ES-I3 (cell line): ENCODE data around the gene NOS1AP.

Experiments
- H3K36me3 ChIP-seq: 2 replicates; pipeline ENCODE4 v1.6.1; 2013; ENCODE audit warnings: mild to moderate bottlenecking, low read length, control low read depth, moderate library complexity; ENCODE audit not compliant: insufficient read depth
- H3K4me1 ChIP-seq: 2 replicates; pipeline ENCODE4 v1.6.1; 2013; ENCODE audit warnings: mild to moderate bottlenecking, control low read depth, low read length; ENCODE audit not compliant: insufficient read depth
- H3K9ac ChIP-seq: 2 replicates; pipeline ENCODE4 v1.6.1; 2013; ENCODE audit warnings: low read depth, mild to moderate bottlenecking, low read length, moderate library complexity
- H3K9me3 ChIP-seq: 2 replicates; pipeline ENCODE4 v1.6.1; 2013; ENCODE audit warnings: mild to moderate bottlenecking, low read length, moderate library complexity; ENCODE audit not compliant: control insufficient read depth, insufficient read depth

NOS1AP gene

GRCh38 chr1:162380061-162380846 lies 310.8 kb downstream of the NOS1AP start:
- peaks cover 6% of the 10 kb centered on the region; the same call in 1 of the 2 replicates for H3K4me1 ChIP-seq

DNA sequence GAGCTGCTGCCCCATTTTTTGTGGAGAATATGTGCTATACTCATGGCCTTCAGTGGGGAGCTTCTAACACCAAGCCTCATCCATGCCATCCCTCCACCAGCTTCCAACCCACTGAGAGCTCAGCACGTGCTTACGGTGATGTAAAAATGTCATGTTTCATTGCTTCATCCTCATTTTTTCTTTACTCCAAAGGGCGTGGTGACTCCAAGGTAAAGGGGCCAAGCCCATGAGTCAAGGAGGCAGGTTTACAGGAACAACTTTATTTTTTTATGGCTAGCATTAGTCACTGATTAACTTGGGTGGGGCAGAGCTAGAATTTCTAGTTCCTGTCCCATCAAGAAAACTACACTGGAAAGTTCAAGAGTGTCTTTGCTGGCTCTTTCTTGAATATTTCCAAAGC lies 311.9 kb downstream of the NOS1AP start, which contains the start of gene C1orf226:
Gene C1orf226, plus strand, starts transcription at position 346 of the 400 bp plus-strand sequence. CDS start 174 bp downstream, outside the sequence.
- Histone ChIP-seq H3K9me3 (no peaks in the 10 kb centered on the region), H3K4me1 (peaks cover 6% of the 10 kb centered on the region; the same call in 1 of the 2 replicates), H3K36me3 (no peaks in the 10 kb centered on the region), H3K9ac (no peak within 1 kb of the TSS)

More at GRCh38 chr1:162380061-162380846, 310.8 kb downstream of the NOS1AP start:
- Histone ChIP-seq H3K9ac (no peak overlapping the region), H3K9me3 (no peaks in the 10 kb centered on the region), H3K36me3 (no peaks in the 10 kb centered on the region)

DNA sequence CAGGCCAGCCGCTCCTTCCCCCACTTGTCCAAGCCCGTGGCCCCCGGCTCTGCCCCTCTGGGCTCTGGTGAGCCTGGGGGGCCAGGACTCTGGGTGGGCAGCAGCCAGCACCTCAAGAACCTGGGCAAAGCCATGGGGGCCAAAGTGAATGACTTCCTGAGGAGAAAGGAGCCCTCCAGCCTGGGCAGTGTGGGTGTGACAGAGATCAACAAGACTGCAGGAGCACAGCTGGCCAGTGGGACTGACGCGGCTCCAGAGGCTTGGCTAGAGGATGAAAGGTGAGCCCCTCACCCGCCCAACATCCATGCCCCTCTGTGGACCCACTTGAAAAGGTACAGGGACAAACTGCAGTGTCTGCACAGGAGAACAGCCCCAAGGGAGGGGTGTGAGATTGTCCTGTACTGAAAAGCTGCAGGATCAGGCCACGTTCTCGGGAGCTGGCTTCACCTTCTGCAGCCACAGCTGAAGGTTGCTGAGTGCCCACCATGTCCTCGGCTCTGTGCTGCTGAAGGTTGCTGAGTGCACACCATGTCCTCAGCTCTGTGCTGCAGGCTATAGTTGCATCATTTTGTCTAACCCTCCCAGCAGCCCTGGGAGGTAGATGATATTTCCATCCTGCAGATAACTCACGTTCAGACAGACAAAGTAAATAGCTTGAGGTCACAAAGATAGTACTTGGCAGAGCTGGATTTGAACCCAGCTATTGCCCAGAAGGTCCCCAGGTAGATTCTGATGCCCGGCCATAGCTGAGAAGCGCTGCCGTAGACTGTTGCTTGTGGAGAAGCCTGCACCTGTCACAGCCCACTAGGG lies 312.7 kb downstream of the NOS1AP start:
- H3K9ac ChIP-seq, result no peak overlapping the region
- no peaks in the 10 kb centered on the region for H3K9me3 ChIP-seq
- no peaks in the 10 kb centered on the region for H3K36me3 ChIP-seq
- H3K4me1 ChIP-seq, result peaks cover 6% of the 10 kb centered on the region; the same call in 1 of the 2 replicates

- no peaks in the 10 kb centered on the region for H3K36me3 ChIP-seq
- no peak overlapping the region for H3K9ac ChIP-seq
- no peaks in the 10 kb centered on the region for H3K9me3 ChIP-seq
- H3K4me1 ChIP-seq, result peaks cover 6% of the 10 kb centered on the region; the same call in 1 of the 2 replicates
Measured at GRCh38 chr1:162383091-162383490, 313.6 kb downstream of the NOS1AP start.

DNA sequence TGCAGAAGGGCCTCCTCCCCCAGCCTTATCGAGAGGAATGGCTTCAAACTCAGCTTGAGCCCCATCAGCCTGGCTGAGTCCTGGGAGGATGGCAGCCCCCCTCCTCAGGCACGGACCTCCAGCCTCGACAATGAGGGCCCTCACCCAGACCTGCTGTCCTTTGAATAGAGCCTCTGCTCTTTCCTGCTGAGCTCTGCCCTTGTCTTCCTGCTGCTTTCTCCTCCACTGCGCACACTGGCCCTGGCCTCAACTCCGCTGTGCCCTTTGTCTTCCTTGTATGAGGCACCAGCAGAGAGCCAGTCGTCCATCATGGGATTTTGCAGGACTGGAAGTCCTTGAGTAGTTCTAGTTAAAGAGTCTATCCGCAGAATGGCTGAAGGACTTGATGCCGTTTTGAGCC lies 314.0 kb downstream of the NOS1AP start:
- H3K36me3 ChIP-seq, result no peaks in the 10 kb centered on the region
- no peak overlapping the region for H3K9ac ChIP-seq
- H3K9me3 ChIP-seq, result no peaks in the 10 kb centered on the region
- H3K4me1 ChIP-seq, result peaks cover 6% of the 10 kb centered on the region; the same call in 1 of the 2 replicates

GRCh38 chr1:162384116-162384515 lies 314.6 kb downstream of the NOS1AP start:
- Histone ChIP-seq H3K36me3 (no peaks in the 10 kb centered on the region), H3K4me1 (peaks cover 6% of the 10 kb centered on the region; the same call in 1 of the 2 replicates), H3K9ac (no peak overlapping the region), H3K9me3 (no peaks in the 10 kb centered on the region)

DNA sequence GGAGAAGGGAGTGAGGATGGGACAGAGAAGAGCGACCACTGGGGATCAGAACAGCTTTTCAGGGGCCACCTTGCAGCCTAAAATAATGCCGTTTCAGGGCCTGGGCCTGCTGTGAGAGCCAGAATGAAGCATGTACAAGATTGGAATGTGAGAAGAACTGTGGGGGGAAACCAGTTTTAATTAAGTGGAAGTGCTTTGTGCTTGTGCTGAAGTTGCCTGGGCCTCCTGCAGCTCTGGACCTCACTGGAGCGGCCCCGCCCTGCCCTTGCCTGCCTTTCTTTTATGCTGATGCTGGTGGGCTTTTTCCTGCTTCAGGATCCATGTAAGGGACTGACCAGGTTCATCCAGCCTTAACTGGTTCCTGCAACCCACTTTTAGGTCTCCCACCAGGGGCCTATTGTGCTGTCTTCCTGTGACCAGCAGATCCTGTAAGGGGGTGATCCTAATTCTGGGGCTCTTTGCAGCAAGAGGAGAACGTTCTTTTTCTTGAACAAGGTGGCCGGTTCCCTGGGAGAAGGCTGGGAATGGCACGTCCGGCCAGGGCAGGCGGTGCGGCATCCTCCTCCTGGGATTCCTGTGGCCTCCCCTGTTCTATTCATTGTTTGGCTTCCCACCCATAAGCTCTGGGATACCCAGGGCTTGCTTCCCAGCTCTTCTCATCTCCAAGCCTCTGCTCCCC lies 315.2 kb downstream of the NOS1AP start:
- Histone ChIP-seq H3K36me3 (no peaks in the 10 kb centered on the region), H3K9me3 (no peaks in the 10 kb centered on the region), H3K4me1 (peaks cover 6% of the 10 kb centered on the region; the same call in 1 of the 2 replicates), H3K9ac (no peak overlapping the region)

- peaks cover 6% of the 10 kb centered on the region; the same call in 1 of the 2 replicates for H3K4me1 ChIP-seq
- H3K9me3 ChIP-seq, result no peaks in the 10 kb centered on the region
- H3K36me3 ChIP-seq, result no peaks in the 10 kb centered on the region
- no peak overlapping the region for H3K9ac ChIP-seq
Measured at GRCh38 chr1:162385280-162385623, 315.8 kb downstream of the NOS1AP start.

DNA sequence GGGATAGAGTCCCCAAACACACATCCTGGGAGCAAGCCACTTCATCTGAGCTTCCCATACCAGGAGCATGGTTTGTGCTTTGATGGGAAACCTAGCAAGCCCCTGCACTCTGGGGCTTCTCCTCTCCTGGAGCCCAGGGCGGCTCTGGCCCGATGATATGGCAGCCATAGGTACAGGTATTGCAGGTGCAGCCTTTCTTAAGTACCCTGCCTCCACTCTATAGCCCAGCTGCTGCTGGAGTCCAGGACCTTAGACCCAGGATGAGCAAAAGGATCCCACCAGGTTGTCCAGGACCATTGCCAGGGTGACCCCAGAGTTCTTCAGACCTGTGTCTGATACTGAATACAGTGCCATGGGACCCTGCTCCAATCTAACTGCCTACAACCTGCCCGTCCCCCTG lies 316.2 kb downstream of the NOS1AP start:
- Histone ChIP-seq H3K4me1 (peaks cover 6% of the 10 kb centered on the region; the same call in 1 of the 2 replicates), H3K9ac (no peak overlapping the region), H3K9me3 (no peaks in the 10 kb centered on the region), H3K36me3 (no peaks in the 10 kb centered on the region)

GRCh38 chr1:162386292-162387225 lies 317.1 kb downstream of the NOS1AP start:
- peaks cover 6% of the 10 kb centered on the region for H3K4me1 ChIP-seq
- H3K9me3 ChIP-seq, result no peaks in the 10 kb centered on the region
- H3K36me3 ChIP-seq, result no peaks in the 10 kb centered on the region
- no peak overlapping the region for H3K9ac ChIP-seq

DNA sequence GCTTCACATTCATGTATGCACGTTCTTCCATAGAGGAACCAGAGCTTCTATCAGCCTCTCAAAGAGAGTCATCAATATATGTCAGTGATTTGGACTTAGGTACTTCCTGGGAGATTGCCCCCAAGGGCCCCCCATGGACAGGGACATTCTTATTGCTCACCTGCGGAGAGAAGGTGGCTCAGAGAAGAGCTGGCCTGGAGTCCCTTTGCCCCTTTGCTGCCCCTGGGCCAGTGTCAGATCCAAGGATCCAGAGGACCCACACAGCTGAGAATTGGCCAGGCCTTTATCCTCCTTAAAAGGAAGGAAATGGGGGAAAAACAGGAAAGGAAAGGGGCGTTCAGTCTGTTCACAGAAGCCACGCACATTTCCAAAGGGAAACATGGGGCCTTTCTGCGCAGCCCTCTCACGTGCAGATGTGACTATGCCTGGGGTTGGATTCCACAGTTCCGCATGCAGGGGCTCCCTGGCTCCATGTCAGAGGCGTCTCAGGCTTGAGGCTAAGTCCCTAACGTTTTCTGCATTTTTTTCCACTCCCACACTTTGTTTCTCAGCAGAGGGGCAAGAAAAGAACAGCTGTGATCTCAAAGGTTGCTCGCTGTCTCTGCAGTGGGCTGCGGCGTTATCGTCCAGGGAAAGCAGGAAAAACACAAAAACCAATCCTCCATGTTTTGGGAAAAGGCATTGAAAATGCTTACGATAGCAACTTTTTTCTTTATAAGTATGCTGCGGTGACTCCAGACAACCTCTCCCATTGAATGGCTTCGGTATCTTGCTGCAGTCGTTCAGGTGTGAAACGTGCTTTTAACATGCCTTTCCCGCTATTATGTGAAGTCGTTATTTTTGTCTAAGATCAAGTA lies 318.0 kb downstream of the NOS1AP start:
- no peak overlapping the region for H3K9ac ChIP-seq

GRCh38 chr1:162388083-162388594 lies 318.6 kb downstream of the NOS1AP start:
- Histone ChIP-seq H3K36me3 (no peaks in the 10 kb centered on the region), H3K9ac (no peak overlapping the region), H3K9me3 (no peaks in the 10 kb centered on the region), H3K4me1 (peaks cover 6% of the 10 kb centered on the region)

More for the DNA sequence above, 318.0 kb downstream of the NOS1AP start:
- peaks cover 6% of the 10 kb centered on the region for H3K4me1 ChIP-seq
- no peaks in the 10 kb centered on the region for H3K36me3 ChIP-seq
- H3K9me3 ChIP-seq, result no peaks in the 10 kb centered on the region
